ENCODE data around the gene CLSTN2.

DNA sequence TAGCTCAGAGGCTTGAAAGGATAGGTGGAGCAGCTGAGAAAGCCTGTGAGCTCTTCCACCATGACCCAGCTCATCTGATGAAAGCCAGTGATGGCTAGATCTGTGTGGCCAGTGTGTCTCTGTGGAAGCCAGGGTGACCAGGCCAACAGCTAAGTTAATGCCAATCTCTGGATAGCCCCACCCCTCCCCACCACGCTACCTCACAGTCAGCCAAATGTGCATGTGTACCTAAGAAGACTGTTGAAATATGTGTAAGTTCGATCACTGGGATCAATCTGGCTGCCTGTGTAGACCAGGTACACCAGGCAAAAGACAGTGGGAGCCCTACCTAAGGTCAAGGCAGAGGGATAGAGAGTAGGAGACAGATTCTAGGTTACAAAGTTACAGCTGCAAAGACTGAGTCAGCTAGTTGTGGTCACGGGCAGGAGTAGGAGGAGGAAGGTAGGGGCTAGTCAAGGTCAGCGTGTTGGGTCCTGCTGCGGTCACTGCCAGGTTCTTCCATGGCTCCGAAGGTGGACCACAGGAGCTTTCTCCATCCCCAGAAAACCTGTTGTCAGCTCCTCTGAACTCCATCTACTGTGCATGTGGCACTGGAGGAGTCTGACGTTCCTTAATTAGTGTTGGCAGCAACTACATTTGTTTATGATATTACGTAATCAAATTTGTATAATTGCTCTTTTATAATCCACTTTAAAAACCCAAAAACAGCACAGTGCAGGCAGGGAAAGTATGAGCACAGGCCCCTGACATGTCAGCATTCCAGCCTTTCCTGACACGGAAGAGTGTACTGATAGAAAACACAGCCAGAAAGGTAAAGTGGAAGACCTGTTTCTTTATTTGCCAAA, 318.0 kb downstream of the CLSTN2 start:
- TF ChIP-seq, protein P1, sequence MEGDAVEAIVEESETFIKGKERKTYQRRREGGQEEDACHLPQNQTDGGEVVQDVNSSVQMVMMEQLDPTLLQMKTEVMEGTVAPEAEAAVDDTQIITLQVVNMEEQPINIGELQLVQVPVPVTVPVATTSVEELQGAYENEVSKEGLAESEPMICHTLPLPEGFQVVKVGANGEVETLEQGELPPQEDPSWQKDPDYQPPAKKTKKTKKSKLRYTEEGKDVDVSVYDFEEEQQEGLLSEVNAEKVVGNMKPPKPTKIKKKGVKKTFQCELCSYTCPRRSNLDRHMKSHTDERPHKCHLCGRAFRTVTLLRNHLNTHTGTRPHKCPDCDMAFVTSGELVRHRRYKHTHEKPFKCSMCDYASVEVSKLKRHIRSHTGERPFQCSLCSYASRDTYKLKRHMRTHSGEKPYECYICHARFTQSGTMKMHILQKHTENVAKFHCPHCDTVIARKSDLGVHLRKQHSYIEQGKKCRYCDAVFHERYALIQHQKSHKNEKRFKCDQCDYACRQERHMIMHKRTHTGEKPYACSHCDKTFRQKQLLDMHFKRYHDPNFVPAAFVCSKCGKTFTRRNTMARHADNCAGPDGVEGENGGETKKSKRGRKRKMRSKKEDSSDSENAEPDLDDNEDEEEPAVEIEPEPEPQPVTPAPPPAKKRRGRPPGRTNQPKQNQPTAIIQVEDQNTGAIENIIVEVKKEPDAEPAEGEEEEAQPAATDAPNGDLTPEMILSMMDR (IDR thresholded peaks at IDR 0.05; ENCODE audit: control extremely low read depth in 1 of 3, insufficient read depth in 1 of 3, low read depth in 1 of 3, low read length in 3 of 3), result no peak
- TF ChIP-seq CHD2 (IDR thresholded peaks at IDR 0.05; ENCODE audit: low read length) (no peak), JUN (IDR thresholded peaks at IDR 0.05; ENCODE audit: low read depth, low read length) (no peak), TAF1 (IDR thresholded peaks at IDR 0.05; ENCODE audit: low read depth, low read length) (no peak)

Data from H1 (cell line).